Right renal pelvis (tissue), 4 donors: ENCODE results near the gene HYCC2. TPM values are rescaled to one million over a fixed set of nuclear protein-coding genes. Genes with fewer than 3 reads are reported as not detected.
"Not testable (repeated sequence)": the region's sequence is repeated elsewhere in the genome, so short reads cannot be mapped to it uniquely, and the experiment has no call there.

Source experiments
- DNase-seq, 4 donors: peaks; one replicate each; pipeline ENCODE4 v3.0.0-alpha.2; 2013; ENCODE audit warnings: low read depth in 4 of 4, low spot score in 3 of 4, missing footprints in 1 of 4
- polyA plus RNA-seq, 4 donors: library from polyadenylated mRNA; unstranded; fragments of 120-200 nt; gene quantifications; one replicate each; pipeline ENCODE4 v1.2.1, GENCODE V29; 2013; ENCODE audit not compliant: insufficient read length in 4 of 4

The HYCC2 gene
- polyA plus RNA-seq, 4 donors = 12.4 to 16.4 (median 15.7) TPM

GRCh38 chr2:201073071-201073470 lies 1.6 kb upstream of the HYCC2 start:
- DNase-seq = no peak

GRCh38 chr2:201072201-201072530 lies 695 bp upstream of the HYCC2 start:
- no peak for DNase-seq

- DNase-seq = no peak
Measured at GRCh38 chr2:201070948-201071478, 458 bp downstream of the HYCC2 start.

GRCh38 chr2:201064797-201065329 lies 6.6 kb downstream of the HYCC2 start:
- DNase-seq = no peak

- DNase-seq = not testable (repeated sequence)
Measured at GRCh38 chr2:201063516-201063915, 8.0 kb downstream of the HYCC2 start.

- DNase-seq = no peak
Measured at GRCh38 chr2:201059961-201060755, 11.3 kb downstream of the HYCC2 start.

GRCh38 chr2:201058914-201059313 lies 12.6 kb downstream of the HYCC2 start:
- no peak for DNase-seq

- DNase-seq = no peak
Measured at GRCh38 chr2:201057715-201058248, 13.7 kb downstream of the HYCC2 start.

GRCh38 chr2:201057087-201057521 lies 14.4 kb downstream of the HYCC2 start:
- no peak for DNase-seq

GRCh38 chr2:201049455-201049854 lies 22.0 kb downstream of the HYCC2 start:
- DNase-seq = no peak

GRCh38 chr2:201046881-201047280 lies 24.6 kb downstream of the HYCC2 start:
- no peak for DNase-seq

- not testable (repeated sequence) for DNase-seq
Measured at GRCh38 chr2:201043050-201043449, 28.4 kb downstream of the HYCC2 start.

- DNase-seq = not testable (repeated sequence)
Measured at GRCh38 chr2:201042451-201042850, 29.0 kb downstream of the HYCC2 start.

GRCh38 chr2:201040867-201041628 lies 30.4 kb downstream of the HYCC2 start:
- no peak for DNase-seq

- no peak for DNase-seq
Measured at GRCh38 chr2:201038855-201039254, 32.6 kb downstream of the HYCC2 start.

- not testable (repeated sequence) for DNase-seq
Measured at GRCh38 chr2:201038361-201038760, 33.1 kb downstream of the HYCC2 start.

GRCh38 chr2:201034355-201034754 lies 37.1 kb downstream of the HYCC2 start:
- DNase-seq = not testable (repeated sequence)

- DNase-seq = no peak
Measured at GRCh38 chr2:201024518-201024917, 47.0 kb downstream of the HYCC2 start.

GRCh38 chr2:201021914-201022313 lies 49.6 kb downstream of the HYCC2 start:
- DNase-seq = no peak
